GM21515 (cell line): ENCODE results near the gene NINL.
"Not testable (repeated sequence)": the region's sequence is repeated elsewhere in the genome, so short reads cannot be mapped to it uniquely, and the experiment has no call there.

Source experiments
- ATAC-seq: cut with Tn5 transposase; IDR thresholded peaks from one replicate; pipeline ENCODE4 v1.9.1; 2021; ENCODE audit not compliant: unreplicated experiment

Gene NINL

DNA sequence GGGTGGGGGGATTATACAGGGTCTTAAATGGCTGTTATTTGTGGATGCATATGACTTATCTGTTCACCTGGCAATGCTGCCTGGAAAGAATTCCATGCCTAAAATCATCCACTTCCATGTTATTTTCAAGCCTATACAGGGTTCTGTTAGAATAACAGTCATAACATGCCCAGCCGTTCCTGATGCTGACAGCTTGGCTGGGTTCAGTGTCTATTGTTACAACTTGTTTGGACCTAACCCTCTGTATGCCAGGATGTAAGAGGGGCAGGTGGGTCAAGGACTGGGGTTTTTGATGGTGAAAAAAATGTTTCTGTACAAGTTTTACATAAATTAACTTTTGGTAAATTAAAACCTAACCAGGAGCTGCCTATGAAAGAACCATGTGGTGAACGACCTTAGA, 98.0 kb downstream of the NINL start:
- no peak for ATAC-seq

DNA sequence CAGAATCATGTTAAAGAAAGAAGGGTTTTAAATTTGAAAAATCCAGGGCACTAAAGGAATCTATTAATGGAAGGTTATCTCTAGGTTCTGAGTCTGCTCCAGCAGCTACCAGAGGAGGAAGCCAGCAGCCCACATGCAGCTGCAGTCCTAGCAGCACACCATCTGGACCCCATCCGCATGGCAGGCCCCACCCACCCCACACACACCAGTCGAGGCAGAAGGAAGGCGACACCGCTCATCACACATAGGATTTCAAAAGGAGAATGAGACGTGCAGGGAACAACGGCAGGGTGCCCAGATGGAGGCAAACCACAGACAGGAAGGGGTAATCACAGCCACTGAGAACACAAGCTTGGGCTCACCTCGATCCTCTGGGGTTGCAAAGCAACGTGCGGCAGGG, 99.0 kb downstream of the NINL start:
- ATAC-seq, result no peak

DNA sequence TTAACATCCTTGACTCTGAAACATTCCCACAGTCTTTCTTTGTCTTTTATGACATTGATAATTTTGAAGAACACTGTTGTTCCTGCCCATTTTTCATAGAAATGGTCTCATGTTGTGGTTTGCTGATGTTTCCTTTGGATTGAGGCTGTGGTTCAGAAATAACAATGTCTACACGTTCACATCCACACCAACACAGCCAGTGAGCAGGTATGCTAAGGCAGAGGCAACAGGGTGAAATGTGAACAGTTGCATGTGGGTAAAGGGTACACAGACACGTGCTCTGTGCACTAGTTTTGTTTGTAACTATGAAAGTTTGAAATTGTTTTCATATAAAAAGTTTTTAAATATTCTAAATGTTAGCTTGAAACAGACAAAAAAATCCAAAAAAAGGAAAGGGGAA, 99.5 kb downstream of the NINL start:
- no peak for ATAC-seq

DNA sequence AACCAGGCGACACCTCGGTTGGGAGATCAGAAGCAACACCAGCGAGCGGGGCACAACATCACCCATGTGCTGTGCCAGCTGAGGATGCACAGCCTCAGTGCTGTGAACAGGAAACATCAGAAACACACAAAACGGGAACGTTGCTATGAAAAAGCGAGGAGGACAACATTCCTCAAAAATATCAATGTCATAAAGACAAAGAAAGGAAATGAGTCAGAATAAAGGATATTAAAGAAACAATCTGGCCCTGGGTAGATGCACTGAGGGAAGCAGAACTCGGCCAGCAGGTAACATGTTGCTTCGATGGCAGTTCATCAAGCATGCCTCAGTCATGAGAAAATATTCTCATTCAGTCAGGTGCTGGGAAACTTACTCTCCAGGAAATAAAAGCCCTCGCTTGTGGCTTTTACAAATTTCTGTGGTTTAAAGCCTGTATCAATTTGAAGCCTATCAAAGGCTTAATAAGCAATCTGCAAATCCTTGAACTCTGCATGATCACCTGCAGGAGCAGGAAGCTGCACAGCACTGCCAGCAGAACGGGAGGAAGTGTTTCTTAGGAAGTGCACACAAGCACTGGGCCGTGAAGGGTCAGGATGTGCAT, 100.3 kb downstream of the NINL start:
- no peak for ATAC-seq

DNA sequence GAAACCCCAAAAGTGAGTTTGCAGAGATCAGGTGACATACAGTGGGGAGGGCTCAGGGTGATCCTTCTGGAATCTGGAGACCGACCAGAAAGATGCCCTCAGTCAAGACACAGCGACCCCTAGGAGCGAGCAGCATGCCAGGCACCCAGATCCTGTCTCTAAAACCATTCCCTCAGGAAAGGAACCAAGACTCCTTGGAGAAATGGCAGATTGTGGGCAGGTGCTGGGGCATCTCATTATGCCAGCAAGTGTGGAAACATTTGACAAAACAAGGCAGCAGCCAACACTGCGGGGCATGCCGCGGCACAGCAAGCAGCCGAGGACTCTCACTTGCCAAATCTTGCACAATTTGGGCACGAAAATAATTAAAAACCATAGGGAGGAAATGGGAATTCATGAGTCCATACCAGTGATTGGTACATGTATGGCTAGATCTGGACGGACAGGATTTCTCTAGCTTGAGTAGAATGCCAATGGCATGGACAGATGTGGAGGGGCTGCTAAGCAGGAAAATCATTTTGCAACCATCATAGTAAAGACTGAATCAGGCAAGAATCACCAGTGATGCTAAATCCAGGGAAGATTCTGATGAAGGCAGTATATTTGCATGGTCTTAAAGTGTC, 101.0 kb downstream of the NINL start:
- ATAC-seq, result no peak

DNA sequence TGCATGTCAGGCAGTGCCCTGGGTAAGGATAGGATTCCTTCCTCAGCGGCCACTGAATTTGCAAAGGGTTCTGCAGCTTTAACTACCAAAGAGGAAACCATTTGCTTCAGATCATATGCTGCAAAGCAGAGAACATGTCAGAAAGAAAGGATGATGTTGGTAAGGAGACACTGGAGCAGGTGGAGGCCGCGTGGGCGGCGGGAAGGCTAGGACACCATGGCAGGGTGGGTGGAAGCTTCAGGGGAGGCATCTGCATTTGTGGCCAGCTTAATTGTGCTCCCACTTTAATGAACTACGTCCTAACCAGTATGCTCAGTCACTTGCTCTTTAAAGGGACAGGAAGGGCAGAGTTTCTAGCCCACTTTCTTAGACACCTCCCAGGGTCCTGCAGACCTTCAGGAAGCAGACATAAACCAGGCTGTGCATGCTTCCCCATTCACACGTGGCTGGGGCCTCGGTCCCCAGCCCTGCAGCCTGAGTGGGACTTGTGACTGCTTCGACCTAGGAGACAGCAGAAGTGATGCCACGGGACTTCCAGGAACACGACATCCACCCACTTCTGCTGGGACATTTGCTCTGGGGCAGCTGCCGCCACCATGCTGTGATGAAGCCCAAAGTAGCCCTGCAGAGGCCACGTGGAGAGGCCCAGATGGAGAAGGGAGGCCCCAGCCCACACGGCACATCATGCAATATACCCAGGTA, 101.7 kb downstream of the NINL start:
- ATAC-seq, result no peak

DNA sequence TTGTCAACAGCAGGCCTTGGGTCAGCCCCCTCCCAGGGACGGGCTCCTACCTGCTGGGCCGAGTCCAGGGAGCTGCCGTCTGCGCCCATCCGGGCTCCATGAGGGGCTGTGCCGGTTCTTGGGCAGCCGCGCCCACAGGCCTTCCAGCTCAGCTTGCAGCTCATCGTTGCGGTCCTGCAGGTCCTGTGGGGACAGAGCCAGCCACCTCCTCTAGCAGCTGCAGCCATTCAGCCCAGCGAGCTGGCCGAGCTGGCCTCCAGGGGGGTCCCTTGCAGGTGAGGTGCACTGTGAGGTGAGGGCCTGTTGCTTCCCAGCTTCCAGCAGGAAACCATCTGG, 103.4 kb downstream of the NINL start:
- no peak for ATAC-seq

DNA sequence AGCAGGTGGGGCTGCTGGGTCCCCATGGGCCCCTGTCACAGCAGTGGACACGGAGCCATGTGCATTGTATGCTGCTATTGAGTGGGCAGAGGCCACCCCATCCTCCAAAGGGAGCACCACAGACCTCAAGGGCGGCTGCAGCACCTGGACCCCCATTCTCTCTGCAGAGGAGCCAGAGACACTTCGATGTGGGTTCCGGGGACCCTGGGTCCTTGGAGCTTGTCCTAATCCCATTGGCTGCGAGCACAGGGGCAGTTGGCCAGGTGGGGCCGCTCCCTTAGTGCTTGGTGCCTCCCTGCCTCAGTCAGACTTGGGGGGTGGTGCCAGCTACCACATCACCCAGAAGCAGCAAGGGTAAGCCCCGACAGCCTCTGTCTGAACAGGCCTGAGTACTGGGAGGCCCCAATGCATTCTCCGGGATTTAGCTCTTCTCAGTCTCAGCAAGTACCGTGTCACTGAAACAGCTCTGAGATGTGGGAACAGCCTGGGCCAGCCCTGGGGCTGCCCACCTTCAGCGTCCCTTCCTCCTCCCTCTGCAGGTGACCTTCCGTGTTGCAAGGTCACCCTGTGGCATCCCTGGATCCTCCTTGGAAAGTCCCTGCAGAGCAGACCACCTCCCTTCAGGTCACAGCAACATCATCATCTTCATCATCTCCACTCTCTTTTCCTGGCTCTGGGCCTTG, 104.0 kb downstream of the NINL start:
- ATAC-seq, result no peak

DNA sequence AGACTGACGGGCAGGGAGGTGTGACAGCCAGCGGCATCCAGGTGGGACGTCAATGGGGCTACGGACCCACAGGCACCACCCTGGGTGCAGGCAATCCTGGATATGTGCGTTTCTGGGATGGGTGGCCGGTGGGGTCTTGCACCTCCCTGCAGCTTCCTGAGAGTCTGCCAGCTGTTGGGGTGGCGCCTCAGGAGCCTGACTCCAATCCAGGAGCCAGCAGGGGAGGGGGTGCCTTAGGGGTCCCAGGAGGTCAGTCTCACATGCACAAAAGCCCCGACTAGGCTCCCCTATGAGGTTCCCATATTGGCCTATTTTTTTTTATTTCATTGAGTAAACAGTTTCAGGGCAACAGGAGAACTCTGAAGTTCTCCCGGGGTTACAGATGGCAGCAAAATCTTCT, 104.5 kb downstream of the NINL start:
- no peak for ATAC-seq

DNA sequence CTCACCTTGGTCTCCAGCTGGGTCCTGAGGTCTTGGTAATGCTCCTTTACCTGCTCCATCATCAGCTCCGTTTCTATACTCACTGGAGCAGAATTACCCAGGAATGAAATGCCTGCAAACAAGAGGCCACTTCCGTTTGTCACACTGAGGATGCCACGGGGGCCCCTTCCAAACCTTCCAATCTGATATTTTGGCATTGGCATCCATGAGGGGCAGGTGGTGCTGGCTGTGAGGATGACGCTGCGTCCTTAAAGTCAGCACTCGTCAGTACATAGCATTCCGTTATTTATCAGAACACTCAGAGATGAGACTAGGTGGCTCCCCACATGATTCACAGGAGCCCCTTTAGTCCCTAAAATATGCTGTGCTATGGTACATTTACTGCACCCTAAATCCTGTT, 105.2 kb downstream of the NINL start:
- ATAC-seq, result no peak

DNA sequence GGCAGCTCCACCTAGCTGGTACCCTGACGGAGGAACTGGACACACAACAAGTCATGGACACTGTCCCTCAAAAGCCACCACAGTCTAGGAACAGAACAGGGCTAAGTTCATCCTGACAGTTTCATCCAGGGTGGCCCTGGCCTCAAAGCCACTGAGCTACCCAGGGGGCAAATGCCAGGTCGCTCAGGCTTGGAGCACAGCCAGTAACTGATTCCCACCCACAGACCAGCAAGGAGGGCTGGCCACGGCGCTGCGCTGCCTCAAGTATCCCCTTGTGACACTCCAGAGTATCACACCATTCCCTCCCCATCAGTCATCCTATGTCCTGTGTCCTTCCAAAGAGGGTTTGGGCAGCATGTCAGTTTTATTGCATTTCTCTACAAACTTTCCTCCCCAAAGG, 105.7 kb downstream of the NINL start:
- no peak for ATAC-seq

DNA sequence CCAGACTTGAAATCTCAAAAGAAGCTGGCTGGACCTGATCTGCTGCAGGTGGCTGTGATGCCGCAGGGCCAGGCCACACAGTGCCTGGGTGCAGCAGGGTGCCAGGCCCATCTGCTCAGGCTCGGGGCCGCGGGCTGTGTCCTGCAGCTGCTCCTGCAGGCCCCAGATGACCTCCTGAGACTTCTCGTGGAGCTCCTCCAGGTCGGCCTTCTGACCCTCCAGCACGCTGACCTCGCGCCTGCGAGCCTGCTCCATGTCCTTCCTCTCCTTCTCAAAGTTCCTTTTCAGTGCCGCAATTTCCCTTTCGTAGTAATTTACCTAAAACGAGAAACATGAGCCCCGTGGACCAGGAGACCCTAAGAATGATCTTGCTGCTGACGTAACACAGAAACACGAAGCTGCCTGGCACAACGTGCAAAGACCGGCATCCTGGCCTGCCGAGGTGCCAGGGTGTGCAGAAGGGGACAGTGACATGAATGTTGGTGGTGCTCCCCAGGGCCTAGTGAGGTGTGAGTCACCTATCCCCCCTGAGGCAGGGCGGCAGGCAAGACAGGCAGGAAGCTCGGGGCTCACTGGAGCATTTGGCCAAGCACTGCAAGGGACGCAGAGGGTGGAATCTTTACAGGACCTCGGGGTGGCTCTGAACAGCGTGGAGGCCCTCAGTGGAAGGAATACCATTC, 106.3 kb downstream of the NINL start:
- ATAC-seq, result no peak

DNA sequence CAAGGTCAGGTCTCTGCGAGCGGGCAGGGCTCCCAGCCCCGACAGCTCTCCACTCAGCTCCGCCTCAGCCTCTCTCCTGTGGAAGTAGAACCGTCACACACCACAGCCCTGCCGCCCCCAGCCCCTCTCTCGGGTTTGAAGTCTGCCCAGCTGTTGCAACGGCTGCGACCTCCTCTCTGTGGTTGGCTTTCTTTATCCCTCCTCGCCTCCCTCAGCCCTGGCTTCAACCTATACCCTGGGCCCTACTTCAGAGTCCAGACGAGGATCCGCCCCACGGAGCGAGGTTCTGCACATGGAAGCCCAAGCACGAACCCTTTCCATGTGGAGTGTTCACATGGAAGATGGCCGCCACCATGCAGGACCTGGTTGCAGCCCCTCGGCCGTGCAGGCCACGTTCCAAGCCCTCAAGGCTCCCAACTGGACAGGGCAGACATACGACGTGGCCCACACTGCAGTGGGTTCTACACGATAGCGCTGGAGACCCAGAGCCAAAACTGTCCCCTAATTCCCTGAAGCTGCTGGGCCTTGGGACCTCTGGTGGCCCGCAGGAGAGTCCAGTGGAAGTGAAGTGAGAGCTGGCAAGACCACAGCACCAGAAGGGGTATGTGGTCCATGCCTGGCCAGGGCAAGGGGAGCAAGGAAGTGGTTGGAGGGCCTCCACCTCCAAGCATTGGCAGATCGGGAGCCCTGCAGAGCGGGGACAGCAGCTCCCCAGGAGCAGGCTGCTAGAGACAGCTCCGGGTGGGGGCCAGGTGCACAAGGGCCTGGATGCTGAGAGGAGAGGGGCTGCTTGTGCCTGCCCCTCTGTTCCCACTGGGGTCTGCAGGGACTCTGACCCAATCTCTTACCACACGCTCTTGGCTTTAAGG, 108.1 kb downstream of the NINL start:
- ATAC-seq, result no peak

DNA sequence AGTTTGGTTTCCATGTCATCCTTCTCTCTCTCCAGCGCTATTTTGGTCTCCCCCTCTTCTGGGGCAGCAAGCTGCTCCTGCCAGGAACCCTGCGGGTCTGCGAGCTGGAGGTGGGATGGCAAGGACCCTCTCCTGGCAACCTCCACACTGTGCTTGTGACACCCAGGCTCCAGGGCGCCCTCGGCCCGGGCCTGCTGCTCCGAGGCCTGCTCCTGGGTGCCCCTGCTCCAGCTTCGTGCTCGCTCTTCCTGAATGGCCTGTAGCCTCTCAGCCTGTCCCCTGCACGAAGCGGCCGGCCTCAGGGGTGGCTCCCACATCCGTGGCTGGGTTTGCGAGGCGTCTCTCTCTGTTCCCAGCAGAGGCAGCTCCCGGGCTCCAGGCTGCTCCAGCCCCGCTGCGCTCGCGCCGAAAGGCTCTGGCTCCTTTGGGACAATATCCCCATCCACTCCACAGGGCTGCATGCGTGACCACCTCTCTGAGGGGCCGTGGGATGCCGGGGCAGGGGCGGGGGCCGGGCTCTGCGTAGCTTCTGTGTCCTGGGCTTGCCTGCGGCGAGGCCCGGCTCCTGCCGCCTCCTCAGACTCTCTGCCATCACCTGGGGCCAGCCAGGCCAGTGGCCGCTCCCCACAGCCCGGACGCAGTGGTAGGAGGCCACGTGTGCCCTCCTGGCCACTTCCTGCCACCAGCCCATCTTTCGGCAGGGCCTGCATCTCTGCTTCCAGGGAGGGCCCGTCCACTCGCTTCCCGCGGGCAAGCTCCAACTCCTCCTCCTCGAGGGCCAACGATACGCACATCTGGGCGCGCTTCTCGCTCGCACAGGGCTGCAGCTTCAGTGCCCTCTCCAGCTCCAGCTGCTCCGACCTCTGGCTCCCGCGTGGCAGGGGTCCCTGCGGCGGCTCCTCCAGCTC, 109.0 kb downstream of the NINL start:
- ATAC-seq, result no peak

DNA sequence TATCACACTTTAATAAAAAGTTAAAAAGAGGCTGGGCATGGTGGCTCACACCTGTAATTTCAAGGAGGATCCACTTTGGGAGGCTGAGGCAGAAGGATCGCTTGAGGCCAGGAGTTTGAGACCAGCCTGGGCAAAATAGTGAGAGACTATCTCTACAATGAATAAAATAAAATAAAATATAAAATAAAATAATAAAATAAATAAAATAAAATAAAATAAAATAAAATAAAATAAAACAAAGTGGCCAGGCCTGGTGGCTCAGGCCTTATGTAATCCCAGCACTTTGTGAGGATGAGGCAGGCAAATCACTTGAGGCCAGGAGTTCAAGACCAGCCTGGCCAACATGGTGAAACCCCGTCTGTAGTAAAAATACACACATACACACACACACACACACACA, 112.0 kb downstream of the NINL start:
- not testable (repeated sequence) for ATAC-seq

DNA sequence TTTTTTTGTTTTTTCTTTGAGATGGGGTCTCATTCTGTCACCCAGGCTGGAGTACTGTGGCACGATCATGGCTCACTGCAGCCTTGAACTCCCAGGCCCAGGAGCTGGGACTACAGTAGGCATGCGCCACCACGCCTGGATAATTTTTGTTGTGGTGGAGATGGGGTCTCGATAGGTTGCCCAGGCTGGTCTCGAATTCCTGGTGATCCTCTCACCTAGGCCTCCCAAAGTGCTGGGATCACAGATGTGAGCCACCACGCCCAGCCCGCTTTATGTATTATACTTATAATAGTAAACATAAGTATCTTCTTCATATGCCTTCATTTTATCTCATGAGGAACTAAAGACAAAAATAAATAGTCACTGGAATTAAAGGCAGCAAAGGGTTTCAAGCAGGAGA, 114.3 kb downstream of the NINL start:
- ATAC-seq, result no peak

DNA sequence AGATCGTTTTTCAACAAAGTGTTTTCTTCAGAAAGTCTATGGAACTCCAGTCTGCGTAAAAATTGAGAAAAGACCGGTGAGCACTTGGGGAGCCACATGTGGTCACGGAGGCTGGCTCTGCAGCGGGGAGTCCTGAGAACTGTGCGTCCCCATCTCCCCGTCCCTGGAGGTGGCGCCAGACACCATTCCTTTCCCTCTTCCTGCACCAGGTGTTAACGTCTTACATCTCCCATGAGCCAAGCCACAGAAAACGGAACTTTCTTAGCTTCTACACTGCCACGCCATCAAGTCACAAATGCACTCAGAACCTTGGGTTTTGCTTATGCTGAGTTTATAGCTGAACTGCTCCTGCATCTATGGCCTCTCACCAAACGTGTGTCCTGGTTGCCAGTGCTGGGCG, 115.3 kb downstream of the NINL start:
- ATAC-seq, result no peak

DNA sequence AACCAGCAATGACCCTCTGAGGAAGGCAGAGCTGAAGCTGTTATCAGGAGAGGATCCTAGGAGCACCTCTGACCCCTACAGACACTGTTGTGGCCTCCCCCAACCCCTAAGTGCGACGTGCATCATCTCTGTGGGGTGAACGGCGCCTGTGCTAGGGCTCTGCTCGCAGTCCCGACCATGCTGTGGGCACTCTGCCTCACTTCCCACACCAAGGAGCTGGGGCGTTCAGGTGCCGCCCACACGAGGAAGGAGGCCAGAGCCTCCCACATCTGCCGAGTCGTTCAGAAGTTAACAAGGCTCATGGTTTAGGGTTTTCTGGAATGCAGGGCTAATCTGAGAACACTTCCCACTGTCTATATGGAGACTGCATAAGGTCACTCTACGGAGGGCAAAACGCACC, 115.8 kb downstream of the NINL start:
- no peak for ATAC-seq
